HepG2 (cell line): ENCODE data around the gene ZNF653. TPM values are rescaled to one million over a fixed set of nuclear protein-coding genes. Genes with fewer than 3 reads are reported as not detected.
A peak's percentile ranks its signal among the peaks of the same experiment; 100 is the strongest.

Experiments used
- ATAC-seq: fragments of 200-7000 bp; cut with Tn5 transposase; 3 replicates; pipeline ENCODE4 v1.9.1; 2020; ENCODE audit warnings: mild to moderate bottlenecking, moderate library complexity
- BruUV-seq: library from RNA; stranded (reverse); fragments of 400-500 nt; replicated peaks from 2 replicates; lab custom pipeline; 2021; lab: Mats Ljungman, UMichigan
- CTCF ChIA-PET: fragments of 300-600 bp; formaldehyde crosslinking; extraction: SDS; loops from one replicate; lab custom pipeline; 2021; ENCODE audit warnings: low total read pairs, inconsistent platforms, low intra/inter-chr PET ratio; lab: Yijun Ruan, JAX
- POLR2A ChIA-PET: fragments of 350-600 bp; sonication (Branson Sonifier 250); formaldehyde crosslinking; loops from one replicate; lab custom pipeline; 2020; ENCODE audit warnings: antibody characterized with exemption, inconsistent platforms; lab: Yijun Ruan, JAX
- DNase-seq: peaks from one replicate; pipeline ENCODE4 v3.0.0-alpha.2; 2015; ENCODE audit warnings: low spot score
- FAIRE-seq: peaks from 3 replicates; lab custom pipeline; 2011; peaks lifted over from hg19 to GRCh38; lab: Jason Lieb, UNC
- H2AFZ ChIP-seq: one replicate; pipeline ENCODE4 v1.6.1; 2011; ENCODE audit warnings: low read length, inconsistent platforms
- H3K27ac ChIP-seq: fragments of 300-600 bp; 3 replicates; pipeline ENCODE4 v1.8.0; 2011; ENCODE audit warnings: mixed run types, mild to moderate bottlenecking, mixed read lengths, low read length, inconsistent platforms; ENCODE audit not compliant: insufficient read depth; ENCODE audit errors: extremely low read length
- H3K27me3 ChIP-seq, 2 experiments: fragments of 200-600 bp in 1 of 2; 2 replicates in 1 of 2; 3 replicates in 1 of 2; pipeline versions ENCODE4 v1.6.0 to v1.8.0; 2011; ENCODE audit warnings: low read length in 2 of 2, mild to moderate bottlenecking in 2 of 2, moderate library complexity in 2 of 2, inconsistent platforms in 1 of 2; ENCODE audit not compliant: insufficient read depth in 2 of 2, control insufficient read depth in 1 of 2
- H3K36me3 ChIP-seq, 2 experiments: fragments of 200-600 bp in 1 of 2; replicated peaks in 1 of 2; 2 replicates in 1 of 2; 3 replicates in 1 of 2; pipeline versions ENCODE4 v1.5.1 to v1.8.0; 2011; ENCODE audit warnings: low read length in 2 of 2, inconsistent platforms in 1 of 2; ENCODE audit not compliant: insufficient read depth in 2 of 2, control insufficient read depth in 1 of 2
- H3K4me1 ChIP-seq: 2 replicates; pipeline ENCODE4 v1.5.1; 2012; ENCODE audit warnings: low read length, inconsistent platforms; ENCODE audit not compliant: insufficient read depth
- H3K4me2 ChIP-seq: 2 replicates; pipeline ENCODE4 v1.6.0; 2011; ENCODE audit warnings: low read depth, low read length, inconsistent platforms
- H3K4me3 ChIP-seq, 3 experiments: fragments of 200-600 bp in 1 of 3; sonication (generic), shearing (Covaris generic) in 1 of 3; replicated peaks in 1 of 3; 2 replicates each; pipeline ENCODE4 v1.5.1; 2011 to 2016; ENCODE audit warnings: low read length in 3 of 3, inconsistent platforms in 2 of 3, low read depth in 2 of 3, mild to moderate bottlenecking in 2 of 3, control low read depth in 1 of 3, mixed read lengths in 1 of 3; ENCODE audit not compliant: insufficient read depth in 1 of 3
- H3K79me2 ChIP-seq: one replicate; pipeline ENCODE4 v1.6.1; 2011; ENCODE audit warnings: low read length, inconsistent platforms; ENCODE audit not compliant: insufficient read depth
- H3K9ac ChIP-seq: 2 replicates; pipeline ENCODE4 v1.6.0; 2011; ENCODE audit warnings: mild to moderate bottlenecking, low read depth, low read length, inconsistent platforms; ENCODE audit not compliant: insufficient read depth
- H3K9me3 ChIP-seq: 2 replicates; pipeline ENCODE4 v1.5.1; 2012; ENCODE audit warnings: mild to moderate bottlenecking, low read length
- H4K20me1 ChIP-seq: 2 replicates; pipeline ENCODE4 v1.6.0; 2011; ENCODE audit warnings: inconsistent platforms, mild to moderate bottlenecking, low read length, moderate library complexity; ENCODE audit not compliant: insufficient read depth
- FOSL1 ChIP-seq: sonication (generic); formaldehyde crosslinking; IDR thresholded peaks from 2 replicates; pipeline ENCODE4 v1.9.0; 2021; ENCODE audit warnings: missing genetic modification reagents, borderline replicate concordance
- GATAD2A ChIP-seq: IDR thresholded peaks from 2 replicates; pipeline ENCODE4 v1.6.1; 2016
- IRF9 ChIP-seq: sonication (generic); formaldehyde crosslinking; IDR thresholded peaks from 2 replicates; pipeline ENCODE4 v1.8.0; 2022; ENCODE audit warnings: missing genetic modification reagents, mild to moderate bottlenecking, borderline replicate concordance
- JUN ChIP-seq: sonication (generic); formaldehyde crosslinking; IDR thresholded peaks from 2 replicates; pipeline ENCODE4 v1.4.0; 2020; ENCODE audit warnings: mild to moderate bottlenecking, missing genetic modification reagents
- MAFF ChIP-seq: IDR thresholded peaks from 2 replicates; pipeline ENCODE4 v1.6.1; 2011; ENCODE audit warnings: low read depth, low read length, improper control_type of control experiment
- MIER2 ChIP-seq: IDR thresholded peaks from 2 replicates; pipeline ENCODE4 v1.6.1; 2016; ENCODE audit warnings: missing biosample characterization, missing genetic modification reagents
- PATZ1 ChIP-seq: sonication (generic); formaldehyde crosslinking; IDR thresholded peaks from 2 replicates; pipeline ENCODE4 v1.4.0; 2020; ENCODE audit warnings: missing genetic modification reagents
- ZFYVE20 ChIP-seq: sonication (generic); formaldehyde crosslinking; IDR thresholded peaks from 2 replicates; pipeline ENCODE4 v1.8.0; 2023; ENCODE audit warnings: low read depth, mild to moderate bottlenecking, moderate library complexity, missing genetic modification reagents, borderline replicate concordance
- ZIK1 ChIP-seq: sonication (generic); formaldehyde crosslinking; IDR thresholded peaks from 2 replicates; pipeline ENCODE4 v1.5.0; 2020; ENCODE audit warnings: mild to moderate bottlenecking, low read depth, missing genetic modification reagents, borderline replicate concordance
- ZNF160 ChIP-seq: sonication (generic); formaldehyde crosslinking; IDR thresholded peaks from 2 replicates; pipeline ENCODE4 v1.8.0; 2022; ENCODE audit warnings: mild to moderate bottlenecking, inconsistent platforms, missing genetic modification reagents
- ZNF207 ChIP-seq: fragments of 450-650 bp; IDR thresholded peaks from 2 replicates; pipeline ENCODE4 v1.6.1; 2016; ENCODE audit warnings: antibody characterized with exemption, borderline replicate concordance
- ZNF331 ChIP-seq: sonication (generic); formaldehyde crosslinking; IDR thresholded peaks from 2 replicates; pipeline ENCODE4 v1.4.0; 2020; ENCODE audit warnings: missing genetic modification reagents
- ZNF687 ChIP-seq: sonication (generic); formaldehyde crosslinking; IDR thresholded peaks from 2 replicates; pipeline ENCODE4 v1.5.1; 2020; ENCODE audit warnings: mild to moderate bottlenecking, missing genetic modification reagents, moderate library complexity
- WGBS: methylation state at CpG from one replicate; pipeline ENCODE4 v1.1.6; 2017; ENCODE audit warnings: low lambda C conversion rate; 5-methylcytosine and 5-hydroxymethylcytosine counted together
- in situ Hi-C: cut with HindIII; loops from 2 replicates; pipeline ENCODE4 v1.10.0; 2017; ENCODE audit warnings: low pct_unique_long_range_greater_than_20kb; ENCODE audit not compliant: extremely low pct_ligation_motif_present
- intact Hi-C: fragments of 100-400 bp; cut with micrococcal nuclease; formaldehyde crosslinking; loops from one replicate; pipeline ENCODE4 v1.10.0; 2022; ENCODE audit not compliant: unreplicated experiment
- polyA plus RNA-seq, 8 experiments: library from polyadenylated mRNA; depleted of rRNA in 3 of 8; stranded (reverse) in 7 of 8; unstranded in 1 of 8; fragments of >200 nt; fragmentation: Illumina TruSeq in 4 of 8; extraction: Trizol in 4 of 8; gene quantifications; 2 replicates each; pipeline versions ENCODE4 v1.2.1 to v1.2.3, GENCODE V29; 2011 to 2016; ENCODE audit warnings: low read depth in 4 of 8, missing spikeins in 1 of 8, mixed read lengths in 1 of 8; ENCODE audit not compliant: insufficient read depth in 1 of 8
- total RNA-seq, 5 experiments: library from RNA; depleted of rRNA; stranded (reverse); fragments of >200 nt; fragmentation: Illumina TruSeq; extraction: Trizol; gene quantifications; 2 replicates each; pipeline ENCODE4 v1.2.3, GENCODE V29; 2016; ENCODE audit warnings: low read depth in 1 of 5
- TF ChIP-seq, protein P1 (sequence below): sonication (generic); formaldehyde crosslinking; IDR thresholded peaks from 2 replicates; pipeline ENCODE4 v1.5.0; 2020; ENCODE audit warnings: mild to moderate bottlenecking, missing genetic modification reagents, moderate library complexity

The ZNF653 gene
- total and polyA plus RNA-seq, 2 of the 13 experiments (the other 11 are each of a cell fraction or from before 2014, with no cell fraction given), result 4.7 to 7.1 TPM

- Histone ChIP-seq H4K20me1 (no peaks in the 10 kb centered on the region), H3K27me3 (peaks cover 1 to 12% of the 10 kb centered on the region in 2 experiments; a peak in 2 of 5 replicates), H3K4me1 (peaks cover 18% of the 10 kb centered on the region), H3K4me3 (peak overlapping the region; percentile 17 to 45 (median 28); a peak in 4 of 6 replicates), H3K27ac (no peak overlapping the region), H3K9ac (no peak overlapping the region), H3K79me2 (no peaks in the 10 kb centered on the region), H3K4me2 (peak overlapping the region; percentile 65), H2AFZ (no peak overlapping the region), H3K9me3 (no peaks in the 10 kb centered on the region), H3K36me3 (peaks cover 3 to 10% of the 10 kb centered on the region in 2 experiments; a peak in 2 of 5 replicates)
- intact Hi-C loops (no loop called here), in situ Hi-C loops (loop anchor here (10.0 kb wide), 1 partner anchor 169 kb away; no protein-coding TSS in a partner anchor)
- DNase-seq (no peak), ATAC-seq (0 out of 3 replicates have a peak, but pooled peaks have one; percentile 18), FAIRE-seq (no peak)
- CTCF ChIA-PET, result interaction anchor here (0.7 kb wide), 1 partner anchor 29 kb away, joined by 4 read pairs; no protein-coding TSS in a partner anchor
- POLR2A ChIA-PET, result interaction anchor here (1.2 kb wide), 1 partner anchor 78 kb away, joined by 4 read pairs; no protein-coding TSS in a partner anchor
- no TSS peak for BruUV-seq
- WGBS, result 40% methylated on average over 27 of the region's 27 CpGs
- TF ChIP-seq GATAD2A (CRISPR knock-in tag), result no peak
- TF ChIP-seq MAFF, result no peak
- no peak for TF ChIP-seq ZNF687 (CRISPR knock-in tag)
- TF ChIP-seq ZNF331 (CRISPR knock-in tag), result no peak
- no peak for TF ChIP-seq ZIK1 (CRISPR knock-in tag)
- TF ChIP-seq FOSL1, result no peak
- no peak for TF ChIP-seq ZFYVE20 (CRISPR knock-in tag)
- TF ChIP-seq IRF9 (CRISPR knock-in tag), result no peak
- TF ChIP-seq ZNF207, result no peak
- no peak for TF ChIP-seq ZNF160 (CRISPR knock-in tag)
- TF ChIP-seq, protein P1, sequence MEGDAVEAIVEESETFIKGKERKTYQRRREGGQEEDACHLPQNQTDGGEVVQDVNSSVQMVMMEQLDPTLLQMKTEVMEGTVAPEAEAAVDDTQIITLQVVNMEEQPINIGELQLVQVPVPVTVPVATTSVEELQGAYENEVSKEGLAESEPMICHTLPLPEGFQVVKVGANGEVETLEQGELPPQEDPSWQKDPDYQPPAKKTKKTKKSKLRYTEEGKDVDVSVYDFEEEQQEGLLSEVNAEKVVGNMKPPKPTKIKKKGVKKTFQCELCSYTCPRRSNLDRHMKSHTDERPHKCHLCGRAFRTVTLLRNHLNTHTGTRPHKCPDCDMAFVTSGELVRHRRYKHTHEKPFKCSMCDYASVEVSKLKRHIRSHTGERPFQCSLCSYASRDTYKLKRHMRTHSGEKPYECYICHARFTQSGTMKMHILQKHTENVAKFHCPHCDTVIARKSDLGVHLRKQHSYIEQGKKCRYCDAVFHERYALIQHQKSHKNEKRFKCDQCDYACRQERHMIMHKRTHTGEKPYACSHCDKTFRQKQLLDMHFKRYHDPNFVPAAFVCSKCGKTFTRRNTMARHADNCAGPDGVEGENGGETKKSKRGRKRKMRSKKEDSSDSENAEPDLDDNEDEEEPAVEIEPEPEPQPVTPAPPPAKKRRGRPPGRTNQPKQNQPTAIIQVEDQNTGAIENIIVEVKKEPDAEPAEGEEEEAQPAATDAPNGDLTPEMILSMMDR (CRISPR knock-in tag), result peak; percentile 38
- no peak for TF ChIP-seq MIER2 (CRISPR knock-in tag)
- TF ChIP-seq JUN (CRISPR knock-in tag), result no peak
- peak; percentile 31; the same call in 1 of the 2 replicates for TF ChIP-seq PATZ1 (CRISPR knock-in tag)
Observed at GRCh38 chr19:11453468-11454341, 51.9 kb downstream of the ZNF653 start.
